WTC11 (cell line): ENCODE measurements around the gene PAM. TPM values are rescaled to one million over a fixed set of nuclear protein-coding genes. Genes with fewer than 3 reads are reported as not detected.

Source experiments
- ATAC-seq: fragments of 200-7000 bp; cut with Tn5 transposase; 2 replicates; pipeline ENCODE4 v1.10.0; 2021; ENCODE audit warnings: mild to moderate bottlenecking, moderate library complexity
- CTCF ChIA-PET: fragments of 300-600 bp; sonication (Branson Sonifier 250); formaldehyde crosslinking; loops from one replicate; lab custom pipeline; 2021; ENCODE audit warnings: antibody characterized with exemption; lab: Charles Lee
- POLR2A ChIA-PET: fragments of 350-600 bp; sonication (Branson Sonifier 250); formaldehyde crosslinking; loops from one replicate; lab custom pipeline; 2021; ENCODE audit warnings: antibody characterized with exemption; lab: Charles Lee
- DNase-seq: peaks from one replicate; pipeline ENCODE4 v3.0.0; 2021; ENCODE audit warnings: low spot score
- H3K27ac Mint-ChIP-seq: 2 replicates; pipeline ENCODE4 v1.8.0; 2021; ENCODE audit warnings: mixed read lengths
- H3K27me3 Mint-ChIP-seq: 2 replicates; pipeline ENCODE4 v1.8.0; 2021; ENCODE audit warnings: low read depth, mild to moderate bottlenecking, moderate library complexity, mixed read lengths
- H3K36me3 Mint-ChIP-seq: 2 replicates; pipeline ENCODE4 v1.8.0; 2021; ENCODE audit warnings: mixed read lengths
- H3K4me1 Mint-ChIP-seq: 2 replicates; pipeline ENCODE4 v1.8.0; 2022; ENCODE audit warnings: mixed read lengths
- H3K4me3 Mint-ChIP-seq: 2 replicates; pipeline ENCODE4 v1.8.0; 2021; ENCODE audit warnings: mild to moderate bottlenecking, moderate library complexity, mixed read lengths
- H3K9me3 Mint-ChIP-seq: 2 replicates; pipeline ENCODE4 v1.8.0; 2021; ENCODE audit warnings: mixed read lengths
- JAZF1 ChIP-seq: fragments of 250-450 bp; sonication (Bioruptor Pico); IDR thresholded peaks from 2 replicates; pipeline ENCODE4 v1.9.0; 2021; ENCODE audit warnings: moderate library complexity, mild to moderate bottlenecking, inconsistent platforms
- NFYB ChIP-seq: sonication (generic); formaldehyde crosslinking; conservative IDR thresholded peaks from 2 replicates; pipeline ENCODE4 v1.8.0; 2022; ENCODE audit warnings: low read depth, missing genetic modification reagents
- NR1H2 ChIP-seq: sonication (generic); formaldehyde crosslinking; IDR thresholded peaks from 2 replicates; pipeline ENCODE4 v1.9.0; 2021; ENCODE audit warnings: mild to moderate bottlenecking, moderate library complexity, missing genetic modification reagents
- USF1 ChIP-seq: sonication (generic); formaldehyde crosslinking; IDR thresholded peaks from 2 replicates; pipeline ENCODE4 v1.8.0; 2022; ENCODE audit warnings: mild to moderate bottlenecking, missing genetic modification reagents
- ZNF317 ChIP-seq: sonication (generic); formaldehyde crosslinking; IDR thresholded peaks from 2 replicates; pipeline ENCODE4 v1.8.1; 2023; ENCODE audit warnings: low read depth, mild to moderate bottlenecking, moderate library complexity, missing genetic modification reagents, borderline replicate concordance
- ZNF423 ChIP-seq: fragments of 250-450 bp; sonication (Bioruptor Pico); IDR thresholded peaks from 2 replicates; pipeline ENCODE4 v2.1.2; 2022; ENCODE audit warnings: mild to moderate bottlenecking, moderate library complexity
- ZNF532 ChIP-seq: fragments of 250-450 bp; sonication (Bioruptor Pico); IDR thresholded peaks from 2 replicates; pipeline ENCODE4 v1.9.0; 2021; ENCODE audit warnings: mild to moderate bottlenecking, borderline replicate concordance
- total RNA-seq: library from RNA; stranded (reverse); gene quantifications from 3 replicates; pipeline ENCODE4 v1.2.3, GENCODE V29; 2021
- TF ChIP-seq, protein P1 (sequence below): fragments of 250-450 bp; sonication (Bioruptor Pico); IDR thresholded peaks from 2 replicates; pipeline ENCODE4 v1.9.0; 2021; ENCODE audit warnings: mild to moderate bottlenecking
- TF ChIP-seq, protein P2 (sequence below): sonication (generic); formaldehyde crosslinking; conservative IDR thresholded peaks from 2 replicates; pipeline ENCODE4 v1.8.1; 2023; ENCODE audit warnings: mild to moderate bottlenecking, low read depth, missing genetic modification reagents, moderate library complexity
- TF ChIP-seq, protein P3 (sequence below): sonication (generic); formaldehyde crosslinking; conservative IDR thresholded peaks from 2 replicates; pipeline ENCODE4 v1.8.1; 2022; ENCODE audit warnings: mild to moderate bottlenecking, missing genetic modification reagents
- TF ChIP-seq, protein P4 (sequence below): fragments of 200-600 bp; IDR thresholded peaks from 2 replicates; pipeline ENCODE4 v1.8.0; 2022; ENCODE audit warnings: antibody characterized with exemption

PAM gene
- total RNA-seq, 1 experiment from 2014 or later, result 52.3 TPM

DNA sequence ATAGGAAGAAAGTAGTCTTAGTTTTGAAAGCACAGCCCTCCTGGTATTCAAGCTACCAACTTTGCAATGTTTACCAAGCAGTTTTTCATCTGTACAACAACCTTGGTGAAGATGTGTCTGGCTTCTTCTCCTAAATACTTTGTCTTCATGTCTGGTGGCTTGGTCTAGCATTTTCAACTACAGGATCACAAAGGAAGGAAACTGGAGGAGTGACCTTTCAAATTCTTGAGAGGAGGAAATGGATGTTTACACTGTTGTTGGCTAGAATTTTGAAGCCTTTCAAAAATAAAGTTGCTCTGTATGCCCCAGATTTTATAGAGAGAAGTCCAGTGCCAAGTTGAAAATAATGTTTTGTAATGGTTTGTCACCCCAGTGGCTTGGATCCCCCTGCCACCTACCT lies 16.3 kb downstream of the PAM start:
- CTCF ChIA-PET, result interaction anchor here (1.1 to 1.2 kb wide), 2 partner anchors 9 to 90 kb away, joined by 3 read pairs; no protein-coding TSS in a partner anchor
- ATAC-seq, result no peak

GRCh38 chr5:102772273-102772672 lies 17.2 kb downstream of the PAM start:
- CTCF ChIA-PET, result interaction anchor here (1.2 kb wide), 1 partner anchor 8 kb away, joined by 3 read pairs; no protein-coding TSS in a partner anchor
- H3K27ac Mint-ChIP-seq, result no peak overlapping the region; the same call in 1 of the 2 replicates
- peaks cover 7% of the 10 kb centered on the region for H3K36me3 Mint-ChIP-seq
- H3K9me3 Mint-ChIP-seq, result peaks cover 11% of the 10 kb centered on the region
- H3K27me3 Mint-ChIP-seq, result no peaks in the 10 kb centered on the region
- no peaks in the 10 kb centered on the region; the same call in 1 of the 2 replicates for H3K4me1 Mint-ChIP-seq
- POLR2A ChIA-PET, result no interaction called here
- H3K4me3 Mint-ChIP-seq, result no peak overlapping the region
- ATAC-seq (no peak), DNase-seq (no peak)
- TF ChIP-seq, protein P1, sequence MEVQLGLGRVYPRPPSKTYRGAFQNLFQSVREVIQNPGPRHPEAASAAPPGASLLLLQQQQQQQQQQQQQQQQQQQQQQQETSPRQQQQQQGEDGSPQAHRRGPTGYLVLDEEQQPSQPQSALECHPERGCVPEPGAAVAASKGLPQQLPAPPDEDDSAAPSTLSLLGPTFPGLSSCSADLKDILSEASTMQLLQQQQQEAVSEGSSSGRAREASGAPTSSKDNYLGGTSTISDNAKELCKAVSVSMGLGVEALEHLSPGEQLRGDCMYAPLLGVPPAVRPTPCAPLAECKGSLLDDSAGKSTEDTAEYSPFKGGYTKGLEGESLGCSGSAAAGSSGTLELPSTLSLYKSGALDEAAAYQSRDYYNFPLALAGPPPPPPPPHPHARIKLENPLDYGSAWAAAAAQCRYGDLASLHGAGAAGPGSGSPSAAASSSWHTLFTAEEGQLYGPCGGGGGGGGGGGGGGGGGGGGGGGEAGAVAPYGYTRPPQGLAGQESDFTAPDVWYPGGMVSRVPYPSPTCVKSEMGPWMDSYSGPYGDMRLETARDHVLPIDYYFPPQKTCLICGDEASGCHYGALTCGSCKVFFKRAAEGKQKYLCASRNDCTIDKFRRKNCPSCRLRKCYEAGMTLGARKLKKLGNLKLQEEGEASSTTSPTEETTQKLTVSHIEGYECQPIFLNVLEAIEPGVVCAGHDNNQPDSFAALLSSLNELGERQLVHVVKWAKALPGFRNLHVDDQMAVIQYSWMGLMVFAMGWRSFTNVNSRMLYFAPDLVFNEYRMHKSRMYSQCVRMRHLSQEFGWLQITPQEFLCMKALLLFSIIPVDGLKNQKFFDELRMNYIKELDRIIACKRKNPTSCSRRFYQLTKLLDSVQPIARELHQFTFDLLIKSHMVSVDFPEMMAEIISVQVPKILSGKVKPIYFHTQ (CRISPR knock-in tag), result no peak
- TF ChIP-seq ZNF423, result no peak
- TF ChIP-seq, protein P2, sequence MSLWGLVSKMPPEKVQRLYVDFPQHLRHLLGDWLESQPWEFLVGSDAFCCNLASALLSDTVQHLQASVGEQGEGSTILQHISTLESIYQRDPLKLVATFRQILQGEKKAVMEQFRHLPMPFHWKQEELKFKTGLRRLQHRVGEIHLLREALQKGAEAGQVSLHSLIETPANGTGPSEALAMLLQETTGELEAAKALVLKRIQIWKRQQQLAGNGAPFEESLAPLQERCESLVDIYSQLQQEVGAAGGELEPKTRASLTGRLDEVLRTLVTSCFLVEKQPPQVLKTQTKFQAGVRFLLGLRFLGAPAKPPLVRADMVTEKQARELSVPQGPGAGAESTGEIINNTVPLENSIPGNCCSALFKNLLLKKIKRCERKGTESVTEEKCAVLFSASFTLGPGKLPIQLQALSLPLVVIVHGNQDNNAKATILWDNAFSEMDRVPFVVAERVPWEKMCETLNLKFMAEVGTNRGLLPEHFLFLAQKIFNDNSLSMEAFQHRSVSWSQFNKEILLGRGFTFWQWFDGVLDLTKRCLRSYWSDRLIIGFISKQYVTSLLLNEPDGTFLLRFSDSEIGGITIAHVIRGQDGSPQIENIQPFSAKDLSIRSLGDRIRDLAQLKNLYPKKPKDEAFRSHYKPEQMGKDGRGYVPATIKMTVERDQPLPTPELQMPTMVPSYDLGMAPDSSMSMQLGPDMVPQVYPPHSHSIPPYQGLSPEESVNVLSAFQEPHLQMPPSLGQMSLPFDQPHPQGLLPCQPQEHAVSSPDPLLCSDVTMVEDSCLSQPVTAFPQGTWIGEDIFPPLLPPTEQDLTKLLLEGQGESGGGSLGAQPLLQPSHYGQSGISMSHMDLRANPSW (CRISPR knock-in tag), result no peak
- TF ChIP-seq, protein P3, sequence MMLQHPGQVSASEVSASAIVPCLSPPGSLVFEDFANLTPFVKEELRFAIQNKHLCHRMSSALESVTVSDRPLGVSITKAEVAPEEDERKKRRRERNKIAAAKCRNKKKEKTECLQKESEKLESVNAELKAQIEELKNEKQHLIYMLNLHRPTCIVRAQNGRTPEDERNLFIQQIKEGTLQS (CRISPR knock-in tag), result no peak

More for the DNA sequence above, 16.3 kb downstream of the PAM start:
- TF ChIP-seq NR1H2 (CRISPR knock-in tag) (no peak), NFYB (no peak), JAZF1 (no peak), ZNF532 (no peak), USF1 (CRISPR knock-in tag) (no peak), ZNF317 (no peak)
- TF ChIP-seq, protein P2 (CRISPR knock-in tag), result no peak
- TF ChIP-seq, protein P4, sequence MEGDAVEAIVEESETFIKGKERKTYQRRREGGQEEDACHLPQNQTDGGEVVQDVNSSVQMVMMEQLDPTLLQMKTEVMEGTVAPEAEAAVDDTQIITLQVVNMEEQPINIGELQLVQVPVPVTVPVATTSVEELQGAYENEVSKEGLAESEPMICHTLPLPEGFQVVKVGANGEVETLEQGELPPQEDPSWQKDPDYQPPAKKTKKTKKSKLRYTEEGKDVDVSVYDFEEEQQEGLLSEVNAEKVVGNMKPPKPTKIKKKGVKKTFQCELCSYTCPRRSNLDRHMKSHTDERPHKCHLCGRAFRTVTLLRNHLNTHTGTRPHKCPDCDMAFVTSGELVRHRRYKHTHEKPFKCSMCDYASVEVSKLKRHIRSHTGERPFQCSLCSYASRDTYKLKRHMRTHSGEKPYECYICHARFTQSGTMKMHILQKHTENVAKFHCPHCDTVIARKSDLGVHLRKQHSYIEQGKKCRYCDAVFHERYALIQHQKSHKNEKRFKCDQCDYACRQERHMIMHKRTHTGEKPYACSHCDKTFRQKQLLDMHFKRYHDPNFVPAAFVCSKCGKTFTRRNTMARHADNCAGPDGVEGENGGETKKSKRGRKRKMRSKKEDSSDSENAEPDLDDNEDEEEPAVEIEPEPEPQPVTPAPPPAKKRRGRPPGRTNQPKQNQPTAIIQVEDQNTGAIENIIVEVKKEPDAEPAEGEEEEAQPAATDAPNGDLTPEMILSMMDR, result no peak
- H3K4me1 Mint-ChIP-seq, result peaks cover 4% of the 10 kb centered on the region
- POLR2A ChIA-PET, result no interaction called here
- peak overlapping the region; percentile 41; the same call in 1 of the 2 replicates for H3K27ac Mint-ChIP-seq
- no peak overlapping the region for H3K4me3 Mint-ChIP-seq
- peaks cover 11% of the 10 kb centered on the region for H3K9me3 Mint-ChIP-seq
- no peaks in the 10 kb centered on the region for H3K27me3 Mint-ChIP-seq
- DNase-seq, result no peak
- H3K36me3 Mint-ChIP-seq, result peaks cover 7% of the 10 kb centered on the region
